ENCODE data around the gene CD1B.
"Not testable (repeated sequence)": the region's sequence is repeated elsewhere in the genome, so short reads cannot be mapped to it uniquely, and the experiment has no call there.

The CD1B gene

GRCh38 chr1:158331481-158332150 lies at the start of gene CD1B:
CD1B (minus strand) TSS chr1:158331531; CDS start chr1:158331423, 108 bp downstream.
- no peak for DNase-seq (ENCODE audit: low spot score)

GRCh38 chr1:158374860-158375259 lies 43.5 kb upstream of the CD1B start:
- DNase-seq (ENCODE audit: low spot score) = no peak

- DNase-seq (ENCODE audit: low spot score) = not testable (repeated sequence)
These were observed 42.8 kb upstream of the CD1B start for GRCh38 chr1:158374101-158374500.

- no peak for DNase-seq (ENCODE audit: low spot score)
These were observed 40.0 kb upstream of the CD1B start for GRCh38 chr1:158371188-158371953.

GRCh38 chr1:158366783-158367182 lies 35.5 kb upstream of the CD1B start:
- no peak for DNase-seq (ENCODE audit: low spot score)

GRCh38 chr1:158362941-158363340 lies 31.6 kb upstream of the CD1B start:
- DNase-seq (ENCODE audit: low spot score) = no peak

- no peak for DNase-seq (ENCODE audit: low spot score)
These were observed 31.2 kb upstream of the CD1B start for GRCh38 chr1:158362482-158362881.

GRCh38 chr1:158357441-158357840 lies 26.1 kb upstream of the CD1B start:
- DNase-seq (ENCODE audit: low spot score) = no peak

GRCh38 chr1:158356616-158357015 lies 25.3 kb upstream of the CD1B start:
- DNase-seq (ENCODE audit: low spot score) = no peak

GRCh38 chr1:158355773-158356285 lies 24.5 kb upstream of the CD1B start:
- no peak for DNase-seq (ENCODE audit: low spot score)

- DNase-seq (ENCODE audit: low spot score) = no peak
These were observed 22.9 kb upstream of the CD1B start for GRCh38 chr1:158354255-158354654.

GRCh38 chr1:158353303-158354075 lies 22.2 kb upstream of the CD1B start, which contains the start of gene CD1E:
CD1E (plus strand) TSS chr1:158353894; CDS start chr1:158353989, 95 bp downstream.
- DNase-seq (ENCODE audit: low spot score) = no peak

GRCh38 chr1:158348946-158349345 lies 17.6 kb upstream of the CD1B start:
- not testable (repeated sequence) for DNase-seq (ENCODE audit: low spot score)

- DNase-seq (ENCODE audit: low spot score) = not testable (repeated sequence)
These were observed 5.1 kb upstream of the CD1B start for GRCh38 chr1:158336413-158336812.

- no peak for DNase-seq (ENCODE audit: low spot score)
These were observed 3.8 kb upstream of the CD1B start for GRCh38 chr1:158335213-158335532.

GRCh38 chr1:158334526-158335212 lies 3.3 kb upstream of the CD1B start:
- DNase-seq (ENCODE audit: low spot score) = no peak

- no peak for DNase-seq (ENCODE audit: low spot score)
These were observed 2.2 kb upstream of the CD1B start for GRCh38 chr1:158333405-158334155.

GRCh38 chr1:158331106-158331425 lies 265 bp downstream of the CD1B start:
- no peak for DNase-seq (ENCODE audit: low spot score)

GRCh38 chr1:158330391-158331105 lies 783 bp downstream of the CD1B start:
- no peak for DNase-seq (ENCODE audit: low spot score)

GRCh38 chr1:158329733-158330132 lies 1.6 kb downstream of the CD1B start:
- DNase-seq (ENCODE audit: low spot score) = no peak

GRCh38 chr1:158329300-158329699 lies 2.0 kb downstream of the CD1B start:
- no peak for DNase-seq (ENCODE audit: low spot score)

Data from GM03348 (cell line).